CD4-positive, alpha-beta T cell treated with Interleukin-17A for 4 hours (primary cell): ENCODE results near the gene RYR2.

ENCODE experiments used
- DNase-seq: peaks from one replicate; pipeline ENCODE4 v3.0.0-alpha.2; 2020; ENCODE audit warnings: mixed read lengths

Gene RYR2

DNA sequence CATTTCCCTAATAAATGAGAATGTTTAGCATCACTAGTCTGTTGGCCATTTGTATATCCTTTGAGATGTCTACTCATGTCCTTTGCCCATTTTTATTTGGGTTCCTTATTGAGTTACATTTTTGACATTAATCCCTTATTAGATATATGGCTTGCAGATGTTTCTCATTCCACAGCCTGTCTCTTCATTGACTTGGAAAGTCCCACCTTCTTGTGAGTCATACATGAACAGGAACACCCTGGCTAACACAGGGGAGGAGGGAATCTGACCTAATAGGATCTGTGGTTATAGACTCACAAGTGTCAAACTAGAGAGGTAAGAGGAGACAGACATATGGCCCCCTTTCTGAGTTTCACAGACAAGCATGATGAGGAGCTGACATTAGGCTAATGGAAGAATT lies 837.2 kb downstream of the RYR2 start:
- no peak for DNase-seq
